ENCODE results near the gene ATP2A3.

Gene ATP2A3

GRCh38 chr17:3910420-3911270, 53.6 kb downstream of the ATP2A3 start:
- no peak for TF ChIP-seq CTCF (IDR thresholded peaks at IDR 0.05; ENCODE audit: low read length, missing control alignments)
- H3K4me3 ChIP-seq (replicated peaks; ENCODE audit: low read depth, low read length): no peak overlapping the region
- DNase-seq (ENCODE audit: low read depth): no peak

GRCh38 chr17:3909257-3909656, 55.0 kb downstream of the ATP2A3 start:
- no peak overlapping the region for H3K4me3 ChIP-seq (replicated peaks; ENCODE audit: low read depth, low read length)
- no peak for DNase-seq (ENCODE audit: low read depth)
- TF ChIP-seq CTCF (IDR thresholded peaks at IDR 0.05; ENCODE audit: low read length, missing control alignments): no peak

GRCh38 chr17:3907483-3908216, 56.6 kb downstream of the ATP2A3 start:
- no peak for DNase-seq (ENCODE audit: low read depth)
- TF ChIP-seq CTCF (IDR thresholded peaks at IDR 0.05; ENCODE audit: low read length, missing control alignments): peak; percentile 12
- H3K4me3 ChIP-seq (replicated peaks; ENCODE audit: low read depth, low read length): no peak overlapping the region

GRCh38 chr17:3906881-3907280, 57.4 kb downstream of the ATP2A3 start:
- no peak for TF ChIP-seq CTCF (IDR thresholded peaks at IDR 0.05; ENCODE audit: low read length, missing control alignments)
- H3K4me3 ChIP-seq (replicated peaks; ENCODE audit: low read depth, low read length): no peak overlapping the region
- DNase-seq (ENCODE audit: low read depth): no peak

GRCh38 chr17:3905017-3905520, 59.2 kb downstream of the ATP2A3 start:
- TF ChIP-seq CTCF (IDR thresholded peaks at IDR 0.05; ENCODE audit: low read length, missing control alignments): no peak
- H3K4me3 ChIP-seq (replicated peaks; ENCODE audit: low read depth, low read length): no peak overlapping the region
- no peak for DNase-seq (ENCODE audit: low read depth)

GRCh38 chr17:3904501-3904900, 59.7 kb downstream of the ATP2A3 start:
- DNase-seq (ENCODE audit: low read depth): no peak
- no peak for TF ChIP-seq CTCF (IDR thresholded peaks at IDR 0.05; ENCODE audit: low read length, missing control alignments)
- H3K4me3 ChIP-seq (replicated peaks; ENCODE audit: low read depth, low read length): no peak overlapping the region
